ENCODE data around the gene LSM10. TPM values are rescaled to one million over a fixed set of nuclear protein-coding genes. Genes with fewer than 3 reads are reported as not detected.

LSM10 gene
- total and polyA plus RNA-seq, 9 of the 15 experiments (the other 6 are each of a cell fraction or from before 2014, with no cell fraction given): 13.2 to 146 (median 68.9) TPM

DNA sequence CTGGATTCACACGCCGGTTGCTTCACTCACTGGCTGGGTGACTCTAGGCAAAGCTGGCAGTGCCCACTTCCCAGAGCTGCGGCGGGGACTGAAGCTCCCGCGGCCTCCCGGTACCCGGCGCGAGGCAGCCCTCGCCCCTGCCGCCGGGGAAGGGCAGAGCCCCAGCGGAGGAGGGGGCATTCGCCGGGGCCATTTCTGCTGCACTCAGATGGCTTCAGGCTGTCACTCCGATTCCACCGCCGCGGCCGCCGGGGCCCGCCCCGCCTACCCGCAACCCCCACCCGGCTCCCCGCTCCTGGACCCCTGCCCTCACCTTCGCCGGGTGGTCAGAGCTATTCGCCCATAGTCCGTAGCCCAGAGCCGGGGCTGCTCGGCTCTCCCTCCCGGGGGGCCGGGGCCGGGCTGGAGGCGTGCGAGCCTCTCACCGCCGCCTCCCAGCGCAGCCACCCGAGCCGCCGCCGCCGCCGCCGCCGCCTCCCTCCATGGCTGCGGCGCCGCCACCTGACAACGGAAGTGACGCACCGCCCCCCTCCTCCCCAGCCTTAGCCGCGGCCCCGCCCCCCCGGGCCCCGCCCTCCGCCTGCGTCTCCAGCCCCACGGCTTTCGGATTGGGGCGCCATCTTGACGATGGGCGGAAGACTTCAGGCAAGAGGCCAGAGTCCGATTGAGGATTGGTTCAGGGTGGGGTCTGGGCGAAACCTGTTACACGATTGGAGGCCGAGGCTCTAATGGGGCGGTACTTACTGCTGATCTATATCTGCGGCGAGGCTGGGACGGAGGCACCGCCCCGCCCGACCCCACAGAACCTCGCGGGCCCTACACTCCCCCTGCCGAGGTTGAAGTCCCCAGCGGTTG, 12.1 kb downstream of the LSM10 start, which contains the start of gene STK40 (continued):
- TF ChIP-seq, protein P1, sequence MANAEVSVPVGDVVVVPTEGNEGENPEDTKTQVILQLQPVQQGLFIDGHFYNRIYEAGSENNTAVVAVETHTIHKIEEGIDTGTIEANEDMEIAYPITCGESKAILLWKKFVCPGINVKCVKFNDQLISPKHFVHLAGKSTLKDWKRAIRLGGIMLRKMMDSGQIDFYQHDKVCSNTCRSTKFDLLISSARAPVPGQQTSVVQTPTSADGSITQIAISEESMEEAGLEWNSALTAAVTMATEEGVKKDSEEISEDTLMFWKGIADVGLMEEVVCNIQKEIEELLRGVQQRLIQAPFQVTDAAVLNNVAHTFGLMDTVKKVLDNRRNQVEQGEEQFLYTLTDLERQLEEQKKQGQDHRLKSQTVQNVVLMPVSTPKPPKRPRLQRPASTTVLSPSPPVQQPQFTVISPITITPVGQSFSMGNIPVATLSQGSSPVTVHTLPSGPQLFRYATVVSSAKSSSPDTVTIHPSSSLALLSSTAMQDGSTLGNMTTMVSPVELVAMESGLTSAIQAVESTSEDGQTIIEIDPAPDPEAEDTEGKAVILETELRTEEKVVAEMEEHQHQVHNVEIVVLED (CRISPR knock-in tag; IDR thresholded peaks at IDR 0.05): peak; percentile 21; the same call in 1 of the 2 replicates
- TF ChIP-seq, protein P2, sequence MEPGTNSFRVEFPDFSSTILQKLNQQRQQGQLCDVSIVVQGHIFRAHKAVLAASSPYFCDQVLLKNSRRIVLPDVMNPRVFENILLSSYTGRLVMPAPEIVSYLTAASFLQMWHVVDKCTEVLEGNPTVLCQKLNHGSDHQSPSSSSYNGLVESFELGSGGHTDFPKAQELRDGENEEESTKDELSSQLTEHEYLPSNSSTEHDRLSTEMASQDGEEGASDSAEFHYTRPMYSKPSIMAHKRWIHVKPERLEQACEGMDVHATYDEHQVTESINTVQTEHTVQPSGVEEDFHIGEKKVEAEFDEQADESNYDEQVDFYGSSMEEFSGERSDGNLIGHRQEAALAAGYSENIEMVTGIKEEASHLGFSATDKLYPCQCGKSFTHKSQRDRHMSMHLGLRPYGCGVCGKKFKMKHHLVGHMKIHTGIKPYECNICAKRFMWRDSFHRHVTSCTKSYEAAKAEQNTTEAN (CRISPR knock-in tag; IDR thresholded peaks at IDR 0.05): no peak
- TF ChIP-seq ZNF695 (CRISPR knock-in tag; IDR thresholded peaks at IDR 0.05): no peak
- no peak for TF ChIP-seq ZNF12 (CRISPR knock-in tag; IDR thresholded peaks at IDR 0.05)
- TF ChIP-seq ZNF79 (CRISPR knock-in tag; IDR thresholded peaks at IDR 0.05; ENCODE audit: low read depth): no peak
- TF ChIP-seq RBM22 (IDR thresholded peaks at IDR 0.05; ENCODE audit: low read depth, low read length, poor library complexity, severe bottlenecking): peak; percentile 52
- TF ChIP-seq SMARCB1 (IDR thresholded peaks at IDR 0.05; ENCODE audit: insufficient read length, low read depth): peak; percentile 18
- TF ChIP-seq, protein P3, sequence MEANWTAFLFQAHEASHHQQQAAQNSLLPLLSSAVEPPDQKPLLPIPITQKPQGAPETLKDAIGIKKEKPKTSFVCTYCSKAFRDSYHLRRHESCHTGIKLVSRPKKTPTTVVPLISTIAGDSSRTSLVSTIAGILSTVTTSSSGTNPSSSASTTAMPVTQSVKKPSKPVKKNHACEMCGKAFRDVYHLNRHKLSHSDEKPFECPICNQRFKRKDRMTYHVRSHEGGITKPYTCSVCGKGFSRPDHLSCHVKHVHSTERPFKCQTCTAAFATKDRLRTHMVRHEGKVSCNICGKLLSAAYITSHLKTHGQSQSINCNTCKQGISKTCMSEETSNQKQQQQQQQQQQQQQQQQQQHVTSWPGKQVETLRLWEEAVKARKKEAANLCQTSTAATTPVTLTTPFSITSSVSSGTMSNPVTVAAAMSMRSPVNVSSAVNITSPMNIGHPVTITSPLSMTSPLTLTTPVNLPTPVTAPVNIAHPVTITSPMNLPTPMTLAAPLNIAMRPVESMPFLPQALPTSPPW (CRISPR knock-in tag; IDR thresholded peaks at IDR 0.05): peak; percentile 99
- TF ChIP-seq, protein P4, sequence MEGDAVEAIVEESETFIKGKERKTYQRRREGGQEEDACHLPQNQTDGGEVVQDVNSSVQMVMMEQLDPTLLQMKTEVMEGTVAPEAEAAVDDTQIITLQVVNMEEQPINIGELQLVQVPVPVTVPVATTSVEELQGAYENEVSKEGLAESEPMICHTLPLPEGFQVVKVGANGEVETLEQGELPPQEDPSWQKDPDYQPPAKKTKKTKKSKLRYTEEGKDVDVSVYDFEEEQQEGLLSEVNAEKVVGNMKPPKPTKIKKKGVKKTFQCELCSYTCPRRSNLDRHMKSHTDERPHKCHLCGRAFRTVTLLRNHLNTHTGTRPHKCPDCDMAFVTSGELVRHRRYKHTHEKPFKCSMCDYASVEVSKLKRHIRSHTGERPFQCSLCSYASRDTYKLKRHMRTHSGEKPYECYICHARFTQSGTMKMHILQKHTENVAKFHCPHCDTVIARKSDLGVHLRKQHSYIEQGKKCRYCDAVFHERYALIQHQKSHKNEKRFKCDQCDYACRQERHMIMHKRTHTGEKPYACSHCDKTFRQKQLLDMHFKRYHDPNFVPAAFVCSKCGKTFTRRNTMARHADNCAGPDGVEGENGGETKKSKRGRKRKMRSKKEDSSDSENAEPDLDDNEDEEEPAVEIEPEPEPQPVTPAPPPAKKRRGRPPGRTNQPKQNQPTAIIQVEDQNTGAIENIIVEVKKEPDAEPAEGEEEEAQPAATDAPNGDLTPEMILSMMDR (IDR thresholded peaks at IDR 0.05 in 2 of 3, conservative IDR thresholded peaks at IDR 0.05 in 1 of 3; ENCODE audit: insufficient read depth in 2 of 3, low read depth in 1 of 3, low read length in 3 of 3): peak in 1 of 3 experiments; percentile 14; a peak in 1 of 6 replicates
- TF ChIP-seq ZNF274 (IDR thresholded peaks at IDR 0.05; ENCODE audit: borderline replicate concordance, low read depth, low read length): no peak
- TF ChIP-seq SRSF7 (optimal IDR thresholded peaks at IDR 0.05; ENCODE audit: low read depth, low read length): no peak
- TF ChIP-seq ZBTB8A (IDR thresholded peaks at IDR 0.05; ENCODE audit: partially characterized antibody): no peak
- TF ChIP-seq, protein P5, sequence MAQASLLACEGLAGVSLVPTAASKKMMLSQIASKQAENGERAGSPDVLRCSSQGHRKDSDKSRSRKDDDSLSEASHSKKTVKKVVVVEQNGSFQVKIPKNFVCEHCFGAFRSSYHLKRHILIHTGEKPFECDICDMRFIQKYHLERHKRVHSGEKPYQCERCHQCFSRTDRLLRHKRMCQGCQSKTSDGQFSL (CRISPR knock-in tag; IDR thresholded peaks at IDR 0.05): no peak
- TF ChIP-seq, protein P5 (tag; IDR thresholded peaks at IDR 0.05): no peak
- peak; percentile 50 to 83; a peak in 2 of 4 replicates for TF ChIP-seq SIN3A (IDR thresholded peaks at IDR 0.05; ENCODE audit: borderline replicate concordance in 2 of 2, control insufficient read depth in 1 of 2, low read depth in 2 of 2, low read length in 2 of 2)
- TF ChIP-seq ZNF347 (CRISPR knock-in tag; IDR thresholded peaks at IDR 0.05; ENCODE audit: low read depth): no peak
- TF ChIP-seq DDX20 (tag; IDR thresholded peaks at IDR 0.05; ENCODE audit: low read depth): no peak

Data from K562 (cell line).